OCI-LY7 (cell line): ENCODE data around the gene PARP16. TPM values are rescaled to one million over a fixed set of nuclear protein-coding genes. Genes with fewer than 3 reads are reported as not detected.

Source experiments
- BruUV-seq: library from RNA; stranded (reverse); fragments of 400-500 nt; replicated peaks from 2 replicates; lab custom pipeline; 2021; lab: Mats Ljungman, UMichigan
- CTCF ChIA-PET: fragments of 300-600 bp; sonication (Branson Sonifier 250); formaldehyde crosslinking; loops from one replicate; lab custom pipeline; 2022; ENCODE audit warnings: antibody characterized with exemption; ENCODE audit not compliant: unreplicated experiment; lab: Charles Lee
- POLR2A ChIA-PET: fragments of 300-600 bp; sonication (Branson Sonifier 250); formaldehyde crosslinking; loops from one replicate; lab custom pipeline; 2022; ENCODE audit warnings: antibody characterized with exemption; lab: Charles Lee
- DNase-seq: peaks from one replicate; pipeline ENCODE4 v3.0.0-alpha.2; 2015; ENCODE audit warnings: low spot score
- H2AFZ ChIP-seq: fragments of 200-600 bp; sonication (generic), shearing (Covaris generic); 2 replicates; pipeline ENCODE4 v1.6.1; 2014; ENCODE audit warnings: mild to moderate bottlenecking, antibody characterized with exemption, low read length, moderate library complexity
- H3K27ac ChIP-seq: fragments of 200-600 bp; sonication (generic); 2 replicates; pipeline ENCODE4 v1.5.1; 2014; ENCODE audit warnings: mixed run types, low read depth, mild to moderate bottlenecking, moderate library complexity, low read length, inconsistent platforms; ENCODE audit not compliant: poor library complexity, severe bottlenecking
- H3K36me3 ChIP-seq: fragments of 200-600 bp; sonication (generic); 2 replicates; pipeline ENCODE4 v1.6.1; 2014; ENCODE audit warnings: mild to moderate bottlenecking, antibody characterized with exemption, low read length, moderate library complexity, mixed read lengths; ENCODE audit not compliant: insufficient read depth
- H3K4me1 ChIP-seq: fragments of 200-600 bp; sonication (generic); 2 replicates; pipeline ENCODE4 v1.5.1; 2014; ENCODE audit warnings: mild to moderate bottlenecking, low read length; ENCODE audit not compliant: insufficient read depth, poor library complexity, severe bottlenecking
- H3K4me2 ChIP-seq: fragments of 200-600 bp; sonication (generic); 2 replicates; pipeline ENCODE4 v1.6.1; 2014; ENCODE audit warnings: mild to moderate bottlenecking, low read length
- H3K4me3 ChIP-seq: fragments of 200-600 bp; sonication (generic); 2 replicates; pipeline ENCODE4 v1.5.1; 2014; ENCODE audit warnings: mild to moderate bottlenecking, low read depth, low read length; ENCODE audit not compliant: poor library complexity, severe bottlenecking
- H3K79me2 ChIP-seq: fragments of 200-600 bp; sonication (generic); 2 replicates; pipeline ENCODE4 v1.6.1; 2016; ENCODE audit warnings: low read depth, mild to moderate bottlenecking, low read length, moderate library complexity, mixed read lengths; ENCODE audit not compliant: insufficient read depth
- H3K9me2 ChIP-seq: fragments of 200-600 bp; sonication (generic); 2 replicates; pipeline ENCODE4 v1.6.1; 2016; ENCODE audit warnings: mild to moderate bottlenecking, low read length, mixed read lengths; ENCODE audit not compliant: insufficient read depth
- H3K9me3 ChIP-seq: fragments of 200-600 bp; sonication (generic); 2 replicates; pipeline ENCODE4 v1.6.1; 2014; ENCODE audit warnings: mild to moderate bottlenecking, mixed run types, low read length, mixed read lengths
- H4K20me1 ChIP-seq: fragments of 200-600 bp; sonication (generic); 2 replicates; pipeline ENCODE4 v1.6.1; 2014; ENCODE audit warnings: mild to moderate bottlenecking, antibody characterized with exemption, low read length, moderate library complexity, mixed read lengths; ENCODE audit not compliant: insufficient read depth
- EZH2phosphoT487 ChIP-seq: fragments of 200-600 bp; sonication (generic); IDR thresholded peaks from 2 replicates; pipeline ENCODE4 v1.6.1; 2018; ENCODE audit warnings: low read depth, borderline replicate concordance, mild to moderate bottlenecking, mixed run types, antibody characterized with exemption, low read length, moderate library complexity, mixed read lengths
- intact Hi-C: fragments of 100-400 bp; cut with micrococcal nuclease; formaldehyde crosslinking; loops from one replicate; pipeline ENCODE4 v1.10.0; 2022; ENCODE audit not compliant: unreplicated experiment
- total RNA-seq, 2 experiments: library from RNA; depleted of rRNA in 1 of 2; stranded (reverse); fragments of >200 nt in 1 of 2; shearing (Covaris generic) in 1 of 2; gene quantifications; 2 replicates each; pipeline ENCODE4 v1.2.3, GENCODE V29; 2014 to 2022
- TF ChIP-seq, protein P1 (sequence below): fragments of 200-600 bp; sonication (generic); conservative IDR thresholded peaks from 2 replicates; pipeline ENCODE4 v1.5.1; 2014; ENCODE audit warnings: mild to moderate bottlenecking, antibody characterized with exemption, low read length, moderate library complexity, mixed read lengths

Gene PARP16
- total RNA-seq, 2 experiments from 2014 or later, result 21.2 to 24.9 TPM

- Histone ChIP-seq H3K27ac (no peak overlapping the region), H3K4me2 (no peak overlapping the region), H3K9me2 (no peaks in the 10 kb centered on the region), H3K9me3 (no peaks in the 10 kb centered on the region), H3K79me2 (no peaks in the 10 kb centered on the region), H3K4me1 (peaks cover 37% of the 10 kb centered on the region), H3K36me3 (no peaks in the 10 kb centered on the region), H2AFZ (peak overlapping the region; percentile 17; the same call in 1 of the 2 replicates), H3K4me3 (no peak overlapping the region), H4K20me1 (no peaks in the 10 kb centered on the region)
- intact Hi-C loops, result no loop called here
- ChIA-PET POLR2A (interaction anchor here (0.7 kb wide), 1 partner anchor 110 kb away, joined by 4 read pairs; no protein-coding TSS in a partner anchor), CTCF (no interaction called here)
- no peak for DNase-seq
- no TSS peak for BruUV-seq
- TF ChIP-seq, protein P1, sequence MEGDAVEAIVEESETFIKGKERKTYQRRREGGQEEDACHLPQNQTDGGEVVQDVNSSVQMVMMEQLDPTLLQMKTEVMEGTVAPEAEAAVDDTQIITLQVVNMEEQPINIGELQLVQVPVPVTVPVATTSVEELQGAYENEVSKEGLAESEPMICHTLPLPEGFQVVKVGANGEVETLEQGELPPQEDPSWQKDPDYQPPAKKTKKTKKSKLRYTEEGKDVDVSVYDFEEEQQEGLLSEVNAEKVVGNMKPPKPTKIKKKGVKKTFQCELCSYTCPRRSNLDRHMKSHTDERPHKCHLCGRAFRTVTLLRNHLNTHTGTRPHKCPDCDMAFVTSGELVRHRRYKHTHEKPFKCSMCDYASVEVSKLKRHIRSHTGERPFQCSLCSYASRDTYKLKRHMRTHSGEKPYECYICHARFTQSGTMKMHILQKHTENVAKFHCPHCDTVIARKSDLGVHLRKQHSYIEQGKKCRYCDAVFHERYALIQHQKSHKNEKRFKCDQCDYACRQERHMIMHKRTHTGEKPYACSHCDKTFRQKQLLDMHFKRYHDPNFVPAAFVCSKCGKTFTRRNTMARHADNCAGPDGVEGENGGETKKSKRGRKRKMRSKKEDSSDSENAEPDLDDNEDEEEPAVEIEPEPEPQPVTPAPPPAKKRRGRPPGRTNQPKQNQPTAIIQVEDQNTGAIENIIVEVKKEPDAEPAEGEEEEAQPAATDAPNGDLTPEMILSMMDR, result no peak
- TF ChIP-seq EZH2phosphoT487, result no peak
These were observed 6.3 kb upstream of the PARP16 start for GRCh38 chr15:65292938-65293518.

GRCh38 chr15:65290228-65290627, 3.5 kb upstream of the PARP16 start:
- no peak overlapping the region for H3K4me3 ChIP-seq
- no peak overlapping the region for H3K27ac ChIP-seq
- no peak overlapping the region for H2AFZ ChIP-seq
- POLR2A ChIA-PET, result interaction anchor here (1.1 kb wide), 1 partner anchor 105 kb away, joined by 4 read pairs; the partner anchor contains the start of gene CLPX
- peaks cover 6% of the 10 kb centered on the region; the same call in 1 of the 2 replicates for H3K79me2 ChIP-seq
- CTCF ChIA-PET, result no interaction called here
- no peak for DNase-seq
- no peak overlapping the region for H3K4me2 ChIP-seq
- BruUV-seq, result no TSS peak
- no peaks in the 10 kb centered on the region for H3K36me3 ChIP-seq
- H4K20me1 ChIP-seq, result no peaks in the 10 kb centered on the region
- intact Hi-C loops, result no loop called here
- H3K4me1 ChIP-seq, result peaks cover 38% of the 10 kb centered on the region
- no peaks in the 10 kb centered on the region for H3K9me3 ChIP-seq
- H3K9me2 ChIP-seq, result no peaks in the 10 kb centered on the region
- no peak for TF ChIP-seq EZH2phosphoT487
- TF ChIP-seq, protein P1, result no peak

DNA sequence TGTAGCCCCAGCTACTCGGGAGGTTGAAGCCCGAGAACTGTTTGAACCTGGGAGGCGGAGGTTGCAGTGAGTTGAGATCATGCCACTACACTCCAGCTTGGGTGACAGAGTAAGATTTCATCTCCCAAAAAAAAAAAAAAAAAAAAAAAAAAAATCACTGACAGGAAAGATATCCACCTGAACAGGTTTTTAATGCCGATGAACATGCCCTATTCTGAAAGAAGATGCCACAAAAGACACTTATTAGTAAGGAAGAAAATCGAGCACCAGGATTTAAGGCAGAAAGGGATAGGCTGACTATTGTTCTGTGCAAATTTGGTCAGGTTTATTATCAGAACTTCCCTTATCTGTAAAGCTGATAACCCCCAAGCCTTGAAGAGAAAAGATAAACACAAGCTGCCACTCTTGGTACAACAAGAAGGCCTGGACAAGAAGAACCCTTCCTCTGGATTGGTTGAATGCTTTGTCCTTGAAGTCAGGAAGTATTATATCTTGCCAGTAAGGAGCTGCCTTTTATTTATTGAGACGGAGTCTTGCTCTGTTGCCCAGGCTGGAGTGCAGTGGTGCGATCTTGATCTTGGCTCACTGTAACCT, 2.7 kb upstream of the PARP16 start:
- H3K4me3 ChIP-seq, result no peak overlapping the region
- no peaks in the 10 kb centered on the region; the same call in 1 of the 2 replicates for H3K36me3 ChIP-seq
- no peaks in the 10 kb centered on the region for H4K20me1 ChIP-seq
- no peak for TF ChIP-seq EZH2phosphoT487
- TF ChIP-seq, protein P1, result no peak
- H2AFZ ChIP-seq, result no peak overlapping the region
- no peak for DNase-seq
- H3K27ac ChIP-seq, result no peak overlapping the region
- H3K9me3 ChIP-seq, result no peaks in the 10 kb centered on the region
- H3K4me1 ChIP-seq, result peaks cover 34% of the 10 kb centered on the region
- H3K79me2 ChIP-seq, result peaks cover 6% of the 10 kb centered on the region; the same call in 1 of the 2 replicates
- ChIA-PET CTCF (no interaction called here), POLR2A (interaction anchor here (1.1 kb wide), 1 partner anchor 104 kb away, joined by 4 read pairs; the partner anchor contains the start of gene CLPX)
- H3K9me2 ChIP-seq, result no peaks in the 10 kb centered on the region
- H3K4me2 ChIP-seq, result no peak overlapping the region
- BruUV-seq, result no TSS peak
- intact Hi-C loops, result loop anchor here (5.0 to 10.0 kb wide), 2 partner anchors 465 to 583 kb away; partner anchors contain the start of gene PIF1
